A673 (cell line): Measurements from ENCODE around the gene MTR. TPM values are rescaled to one million over a fixed set of nuclear protein-coding genes. Genes with fewer than 3 reads are reported as not detected.

ENCODE experiments used
- BruUV-seq: library from RNA; stranded (reverse); fragments of 400-500 nt; replicated peaks from 2 replicates; lab custom pipeline; 2021; lab: Mats Ljungman, UMichigan
- CTCF ChIA-PET: fragments of 300-600 bp; sonication (Branson Sonifier 250); formaldehyde crosslinking; loops from one replicate; lab custom pipeline; 2022; ENCODE audit warnings: antibody characterized with exemption; lab: Charles Lee
- POLR2A ChIA-PET: fragments of 300-600 bp; sonication (Branson Sonifier 250); formaldehyde crosslinking; loops from one replicate; lab custom pipeline; 2022; ENCODE audit warnings: antibody characterized with exemption; ENCODE audit not compliant: low non-redundant PET; lab: Charles Lee
- DNase-seq: peaks from one replicate; pipeline ENCODE4 v3.0.0-alpha.2; 2015; ENCODE audit warnings: low spot score
- H3K27ac ChIP-seq: fragments of 200-600 bp; sonication (generic); 2 replicates; pipeline ENCODE4 v1.5.1; 2016; ENCODE audit warnings: mixed run types, low read depth, mild to moderate bottlenecking, mixed read lengths, antibody characterized with exemption, low read length; ENCODE audit not compliant: poor library complexity, severe bottlenecking
- H3K27me3 ChIP-seq: fragments of 200-600 bp; sonication (generic); replicated peaks from 2 replicates; pipeline ENCODE4 v1.6.1; 2017; ENCODE audit warnings: mixed run types, low read depth, mild to moderate bottlenecking, mixed read lengths, antibody characterized with exemption, low read length; ENCODE audit not compliant: insufficient read depth, poor library complexity
- H3K36me3 ChIP-seq: fragments of 200-600 bp; sonication (generic); 2 replicates; pipeline ENCODE4 v1.6.1; 2016; ENCODE audit warnings: mixed run types, mild to moderate bottlenecking, mixed read lengths, antibody characterized with exemption, low read length; ENCODE audit not compliant: insufficient read depth, poor library complexity, severe bottlenecking
- H3K4me1 ChIP-seq: fragments of 200-600 bp; sonication (generic); 2 replicates; pipeline ENCODE4 v1.6.1; 2017; ENCODE audit warnings: mixed run types, mild to moderate bottlenecking, mixed read lengths, antibody characterized with exemption, low read length; ENCODE audit not compliant: insufficient read depth, poor library complexity, severe bottlenecking
- H3K4me3 ChIP-seq: fragments of 200-600 bp; sonication (generic); 2 replicates; pipeline ENCODE4 v1.5.1; 2016; ENCODE audit warnings: low read depth, mixed run types, mild to moderate bottlenecking, mixed read lengths, low read length; ENCODE audit not compliant: poor library complexity, severe bottlenecking
- H3K9me3 ChIP-seq: fragments of 200-600 bp; sonication (generic); 2 replicates; pipeline ENCODE4 v1.6.1; 2016; ENCODE audit warnings: mixed run types, low read depth, mild to moderate bottlenecking, mixed read lengths, antibody characterized with exemption, low read length; ENCODE audit not compliant: poor library complexity, severe bottlenecking
- CTCF ChIP-seq: fragments of 300-800, 200-600 bp; sonication (generic); conservative IDR thresholded peaks from 2 replicates; pipeline ENCODE4 v1.5.1; 2017; ENCODE audit warnings: low read depth, mild to moderate bottlenecking, antibody characterized with exemption, low read length, moderate library complexity, mixed read lengths
- EZH2 ChIP-seq: fragments of 200-600 bp; sonication (generic); IDR thresholded peaks from 2 replicates; pipeline ENCODE4 v1.6.1; 2017; ENCODE audit warnings: borderline replicate concordance, low read depth, mild to moderate bottlenecking, mixed read lengths, antibody characterized with exemption, low read length; ENCODE audit not compliant: poor library complexity, severe bottlenecking
- intact Hi-C: fragments of 100-400 bp; cut with micrococcal nuclease; formaldehyde crosslinking; loops from one replicate; pipeline ENCODE4 v1.10.0; 2022; ENCODE audit not compliant: unreplicated experiment
- total RNA-seq: library from RNA; stranded (reverse); gene quantifications from 2 replicates; pipeline ENCODE4 v1.2.3, GENCODE V29; 2021

The MTR gene
- total RNA-seq, 1 experiment from 2014 or later: 36.0 TPM

- no peaks in the 10 kb centered on the region for H3K4me1 ChIP-seq
- CTCF ChIA-PET: no interaction called here
- BruUV-seq: no TSS peak
- H3K27me3 ChIP-seq: no peaks in the 10 kb centered on the region
- DNase-seq: no peak
- H3K27ac ChIP-seq: no peak overlapping the region
- peaks cover 28% of the 10 kb centered on the region for H3K36me3 ChIP-seq
- POLR2A ChIA-PET: no interaction called here
- intact Hi-C loops: no loop called here
- H3K4me3 ChIP-seq: no peak overlapping the region
- H3K9me3 ChIP-seq: no peaks in the 10 kb centered on the region
- no peak for TF ChIP-seq CTCF
- TF ChIP-seq EZH2: no peak
Measured at GRCh38 chr1:236767276-236767675, 27.8 kb upstream of the MTR start.

GRCh38 chr1:236768601-236769000 is 26.5 kb upstream of the MTR start:
- Histone ChIP-seq H3K9me3 (no peaks in the 10 kb centered on the region), H3K27me3 (no peaks in the 10 kb centered on the region), H3K4me1 (no peaks in the 10 kb centered on the region), H3K36me3 (peaks cover 16% of the 10 kb centered on the region), H3K4me3 (no peak overlapping the region), H3K27ac (no peak overlapping the region)
- POLR2A ChIA-PET: no interaction called here
- DNase-seq: no peak
- TF ChIP-seq CTCF: no peak
- no peak for TF ChIP-seq EZH2
- CTCF ChIA-PET: no interaction called here
- intact Hi-C loops: no loop called here
- no TSS peak for BruUV-seq

- no TSS peak for BruUV-seq
- ChIA-PET POLR2A (no interaction called here), CTCF (no interaction called here)
- DNase-seq: no peak
- Histone ChIP-seq H3K27ac (no peak overlapping the region), H3K4me3 (no peak overlapping the region), H3K4me1 (no peaks in the 10 kb centered on the region), H3K9me3 (no peaks in the 10 kb centered on the region), H3K36me3 (no peaks in the 10 kb centered on the region), H3K27me3 (no peaks in the 10 kb centered on the region)
- intact Hi-C loops: no loop called here
- no peak for TF ChIP-seq CTCF
- TF ChIP-seq EZH2: no peak
Measured at GRCh38 chr1:236773919-236774318, 21.2 kb upstream of the MTR start.
